HepG2 (cell line): ENCODE results near the gene NUP153. TPM values are rescaled to one million over a fixed set of nuclear protein-coding genes. Genes with fewer than 3 reads are reported as not detected.

Experiments
- ATF5 ChIP-seq: sonication (generic); formaldehyde crosslinking; IDR thresholded peaks from 2 replicates; pipeline ENCODE4 v1.4.0; 2020; ENCODE audit warnings: mild to moderate bottlenecking, low read depth, missing genetic modification reagents
- CEBPB ChIP-seq: IDR thresholded peaks from 2 replicates; pipeline ENCODE4 v1.6.1; 2011; ENCODE audit warnings: low read depth, low read length, improper control_type of control experiment, borderline replicate concordance
- GATAD1 ChIP-seq: IDR thresholded peaks from 2 replicates; pipeline ENCODE4 v1.6.1; 2016; ENCODE audit warnings: missing genetic modification reagents, missing compliant biosample characterization
- GTF3A ChIP-seq: sonication (generic); formaldehyde crosslinking; conservative IDR thresholded peaks from 2 replicates; pipeline ENCODE4 v1.4.0; 2020; ENCODE audit warnings: mild to moderate bottlenecking, missing genetic modification reagents
- HIVEP1 ChIP-seq: sonication (generic); formaldehyde crosslinking; IDR thresholded peaks from 2 replicates; pipeline ENCODE4 v1.4.0; 2020; ENCODE audit warnings: mild to moderate bottlenecking, missing genetic modification reagents
- KLF12 ChIP-seq: sonication (generic); formaldehyde crosslinking; IDR thresholded peaks from 2 replicates; pipeline ENCODE4 v1.4.0; 2020; ENCODE audit warnings: missing genetic modification reagents, borderline replicate concordance
- PAX8 ChIP-seq: sonication (generic); formaldehyde crosslinking; IDR thresholded peaks from 2 replicates; pipeline ENCODE4 v1.8.0; 2022; ENCODE audit warnings: mild to moderate bottlenecking, missing genetic modification reagents, borderline replicate concordance
- TSC22D2 ChIP-seq: sonication (generic); formaldehyde crosslinking; IDR thresholded peaks from 2 replicates; pipeline ENCODE4 v1.5.1; 2020; ENCODE audit warnings: missing genetic modification reagents, mild to moderate bottlenecking, borderline replicate concordance
- XBP1 ChIP-seq: sonication (generic); formaldehyde crosslinking; IDR thresholded peaks from 2 replicates; pipeline ENCODE4 v1.5.0; 2020; ENCODE audit warnings: missing genetic modification reagents
- ZNF260 ChIP-seq: sonication (generic); formaldehyde crosslinking; IDR thresholded peaks from 2 replicates; pipeline ENCODE4 v1.4.0; 2020; ENCODE audit warnings: missing genetic modification reagents, low read depth, mild to moderate bottlenecking, borderline replicate concordance
- ZNF746 ChIP-seq: sonication (generic); formaldehyde crosslinking; IDR thresholded peaks from 2 replicates; pipeline ENCODE4 v1.8.0; 2022; ENCODE audit warnings: mild to moderate bottlenecking, missing genetic modification reagents
- ZNF75D ChIP-seq: sonication (generic); formaldehyde crosslinking; IDR thresholded peaks from 2 replicates; pipeline ENCODE4 v1.8.1; 2023; ENCODE audit warnings: missing genetic modification reagents, mild to moderate bottlenecking, borderline replicate concordance
- polyA plus RNA-seq, 8 experiments: library from polyadenylated mRNA; depleted of rRNA in 3 of 8; stranded (reverse) in 7 of 8; unstranded in 1 of 8; fragments of >200 nt; fragmentation: Illumina TruSeq in 4 of 8; extraction: Trizol in 4 of 8; gene quantifications; 2 replicates each; pipeline versions ENCODE4 v1.2.1 to v1.2.3, GENCODE V29; 2011 to 2016; ENCODE audit warnings: low read depth in 4 of 8, missing spikeins in 1 of 8, mixed read lengths in 1 of 8; ENCODE audit not compliant: insufficient read depth in 1 of 8
- total RNA-seq, 5 experiments: library from RNA; depleted of rRNA; stranded (reverse); fragments of >200 nt; fragmentation: Illumina TruSeq; extraction: Trizol; gene quantifications; 2 replicates each; pipeline ENCODE4 v1.2.3, GENCODE V29; 2016; ENCODE audit warnings: low read depth in 1 of 5
- TF ChIP-seq, protein P1 (sequence below): sonication (generic); formaldehyde crosslinking; IDR thresholded peaks from 2 replicates; pipeline ENCODE4 v1.4.0; 2020; ENCODE audit warnings: mild to moderate bottlenecking, missing genetic modification reagents
- TF ChIP-seq, protein P2 (sequence below): sonication (generic); formaldehyde crosslinking; IDR thresholded peaks from 2 replicates; pipeline ENCODE4 v1.4.0; 2020; ENCODE audit warnings: mild to moderate bottlenecking, missing genetic modification reagents
- TF ChIP-seq, protein P3 (sequence below): sonication (generic); formaldehyde crosslinking; IDR thresholded peaks from 2 replicates; pipeline ENCODE4 v1.4.0; 2020; ENCODE audit warnings: missing genetic modification reagents

The NUP153 gene
- total and polyA plus RNA-seq, 2 of the 13 experiments (the other 11 are each of a cell fraction or from before 2014, with no cell fraction given): 29.8 to 55.2 TPM

GRCh38 chr6:17706580-17707370 lies at the start of gene NUP153 (continued):
- TF ChIP-seq PAX8 (CRISPR knock-in tag) (peak; percentile 11; the same call in 1 of the 2 replicates), GATAD1 (CRISPR knock-in tag) (peak; percentile 100), ATF5 (CRISPR knock-in tag) (no peak), KLF12 (no peak; the same call in none of the 2 replicates), CEBPB (peak; percentile 88), ZNF746 (CRISPR knock-in tag) (no peak), ZNF75D (no peak), XBP1 (CRISPR knock-in tag) (no peak), GTF3A (CRISPR knock-in tag) (no peak; the same call in 1 of the 2 replicates), ZNF260 (CRISPR knock-in tag) (no peak), TSC22D2 (peak; percentile 95; the same call in 1 of the 2 replicates), HIVEP1 (CRISPR knock-in tag) (peak; percentile 94)
- TF ChIP-seq, protein P1, sequence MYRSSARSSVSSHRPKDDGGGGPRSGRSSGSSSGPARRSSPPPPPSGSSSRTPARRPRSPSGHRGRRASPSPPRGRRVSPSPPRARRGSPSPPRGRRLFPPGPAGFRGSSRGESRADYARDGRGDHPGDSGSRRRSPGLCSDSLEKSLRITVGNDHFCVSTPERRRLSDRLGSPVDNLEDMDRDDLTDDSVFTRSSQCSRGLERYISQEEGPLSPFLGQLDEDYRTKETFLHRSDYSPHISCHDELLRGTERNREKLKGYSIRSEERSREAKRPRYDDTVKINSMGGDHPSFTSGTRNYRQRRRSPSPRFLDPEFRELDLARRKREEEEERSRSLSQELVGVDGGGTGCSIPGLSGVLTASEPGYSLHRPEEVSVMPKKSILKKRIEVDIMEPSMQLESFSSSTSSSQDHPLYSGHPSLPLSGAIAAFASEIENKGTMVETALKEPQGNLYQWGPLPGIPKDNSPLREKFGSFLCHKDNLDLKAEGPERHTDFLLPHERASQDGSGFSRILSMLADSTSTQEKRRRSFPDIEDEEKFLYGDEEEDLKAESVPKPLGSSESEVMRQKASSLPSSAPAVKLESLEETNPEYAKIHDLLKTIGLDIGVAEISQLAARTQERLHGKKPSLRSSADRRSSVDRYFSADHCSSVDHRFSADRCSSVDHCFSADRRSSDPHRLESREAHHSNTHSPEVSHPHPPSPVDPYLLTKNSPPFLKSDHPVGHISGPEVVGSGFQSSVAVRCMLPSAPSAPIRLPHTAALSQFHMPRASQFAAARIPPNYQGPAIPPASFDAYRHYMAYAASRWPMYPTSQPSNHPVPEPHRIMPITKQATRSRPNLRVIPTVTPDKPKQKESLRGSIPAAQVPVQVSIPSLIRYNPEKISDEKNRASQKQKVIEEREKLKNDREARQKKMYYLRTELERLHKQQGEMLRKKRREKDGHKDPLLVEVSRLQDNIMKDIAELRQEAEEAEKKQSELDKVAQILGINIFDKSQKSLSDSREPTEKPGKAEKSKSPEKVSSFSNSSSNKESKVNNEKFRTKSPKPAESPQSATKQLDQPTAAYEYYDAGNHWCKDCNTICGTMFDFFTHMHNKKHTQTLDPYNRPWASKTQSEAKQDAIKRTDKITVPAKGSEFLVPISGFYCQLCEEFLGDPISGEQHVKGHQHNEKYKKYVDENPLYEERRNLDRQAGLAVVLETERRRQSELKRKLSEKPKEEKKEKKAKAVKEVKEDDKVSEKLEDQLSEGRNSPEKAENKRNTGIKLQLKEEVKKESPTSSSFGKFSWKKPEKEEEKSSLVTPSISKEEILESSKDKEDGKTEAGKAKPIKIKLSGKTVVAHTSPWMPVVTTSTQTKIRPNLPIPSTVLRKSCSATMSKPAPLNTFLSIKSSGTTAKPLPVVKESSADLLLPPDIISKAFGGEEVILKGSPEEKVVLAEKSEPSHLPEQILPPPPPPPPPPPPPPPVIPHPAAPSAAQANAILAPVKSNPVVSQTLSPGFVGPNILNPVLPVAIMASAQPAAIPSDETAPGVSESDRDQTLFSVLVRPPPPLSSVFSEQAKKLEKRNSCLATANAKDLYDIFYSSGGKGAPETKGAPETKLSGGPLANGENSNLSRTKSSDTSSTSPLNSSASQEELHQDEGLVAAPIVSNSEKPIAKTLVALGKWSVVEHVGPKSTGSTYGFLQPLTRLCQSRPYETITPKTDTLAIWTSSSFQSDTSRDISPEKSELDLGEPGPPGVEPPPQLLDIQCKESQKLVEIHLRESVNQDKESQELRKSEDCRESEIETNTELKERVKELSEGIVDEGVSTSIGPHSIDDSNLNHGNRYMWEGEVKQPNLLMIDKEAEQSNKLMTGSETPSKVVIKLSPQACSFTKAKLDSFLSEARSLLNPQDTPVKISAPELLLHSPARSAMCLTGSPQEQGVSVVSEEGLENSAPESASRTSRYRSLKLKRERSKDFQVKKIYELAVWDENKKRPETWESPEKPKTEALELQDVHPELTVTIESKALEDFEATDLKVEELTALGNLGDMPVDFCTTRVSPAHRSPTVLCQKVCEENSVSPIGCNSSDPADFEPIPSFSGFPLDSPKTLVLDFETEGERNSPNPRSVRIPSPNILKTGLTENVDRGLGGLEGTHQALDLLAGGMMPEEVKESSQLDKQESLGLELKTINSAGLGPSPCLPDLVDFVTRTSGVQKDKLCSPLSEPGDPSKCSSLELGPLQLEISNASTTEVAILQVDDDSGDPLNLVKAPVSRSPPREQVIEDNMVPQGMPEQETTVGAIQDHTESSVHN (CRISPR knock-in tag): peak; percentile 78; the same call in 1 of the 2 replicates
- TF ChIP-seq, protein P2, sequence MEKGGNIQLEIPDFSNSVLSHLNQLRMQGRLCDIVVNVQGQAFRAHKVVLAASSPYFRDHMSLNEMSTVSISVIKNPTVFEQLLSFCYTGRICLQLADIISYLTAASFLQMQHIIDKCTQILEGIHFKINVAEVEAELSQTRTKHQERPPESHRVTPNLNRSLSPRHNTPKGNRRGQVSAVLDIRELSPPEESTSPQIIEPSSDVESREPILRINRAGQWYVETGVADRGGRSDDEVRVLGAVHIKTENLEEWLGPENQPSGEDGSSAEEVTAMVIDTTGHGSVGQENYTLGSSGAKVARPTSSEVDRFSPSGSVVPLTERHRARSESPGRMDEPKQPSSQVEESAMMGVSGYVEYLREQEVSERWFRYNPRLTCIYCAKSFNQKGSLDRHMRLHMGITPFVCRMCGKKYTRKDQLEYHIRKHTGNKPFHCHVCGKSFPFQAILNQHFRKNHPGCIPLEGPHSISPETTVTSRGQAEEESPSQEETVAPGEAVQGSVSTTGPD: no peak
- TF ChIP-seq, protein P3, sequence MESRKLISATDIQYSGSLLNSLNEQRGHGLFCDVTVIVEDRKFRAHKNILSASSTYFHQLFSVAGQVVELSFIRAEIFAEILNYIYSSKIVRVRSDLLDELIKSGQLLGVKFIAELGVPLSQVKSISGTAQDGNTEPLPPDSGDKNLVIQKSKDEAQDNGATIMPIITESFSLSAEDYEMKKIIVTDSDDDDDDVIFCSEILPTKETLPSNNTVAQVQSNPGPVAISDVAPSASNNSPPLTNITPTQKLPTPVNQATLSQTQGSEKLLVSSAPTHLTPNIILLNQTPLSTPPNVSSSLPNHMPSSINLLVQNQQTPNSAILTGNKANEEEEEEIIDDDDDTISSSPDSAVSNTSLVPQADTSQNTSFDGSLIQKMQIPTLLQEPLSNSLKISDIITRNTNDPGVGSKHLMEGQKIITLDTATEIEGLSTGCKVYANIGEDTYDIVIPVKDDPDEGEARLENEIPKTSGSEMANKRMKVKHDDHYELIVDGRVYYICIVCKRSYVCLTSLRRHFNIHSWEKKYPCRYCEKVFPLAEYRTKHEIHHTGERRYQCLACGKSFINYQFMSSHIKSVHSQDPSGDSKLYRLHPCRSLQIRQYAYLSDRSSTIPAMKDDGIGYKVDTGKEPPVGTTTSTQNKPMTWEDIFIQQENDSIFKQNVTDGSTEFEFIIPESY (CRISPR knock-in tag): peak; percentile 79
